ENCODE measurements around the gene ITPR3. TPM values are rescaled to one million over a fixed set of nuclear protein-coding genes. Genes with fewer than 3 reads are reported as not detected.

ITPR3 gene
- total and polyA plus RNA-seq, 2 donors (not counting 3 experiments of a cell fraction or from before 2014, with no cell fraction given) = 28.8 to 52.2 TPM

GRCh38 chr6:33694977-33695376 is 73.9 kb downstream of the ITPR3 start:
- TF ChIP-seq GATA2 (IDR thresholded peaks at IDR 0.05; ENCODE audit: insufficient read depth, insufficient read length, low read depth, low read length) (no peak), MAX (IDR thresholded peaks at IDR 0.05; ENCODE audit: insufficient read depth, insufficient read length) (no peak), JUN (IDR thresholded peaks at IDR 0.05; ENCODE audit: borderline replicate concordance, insufficient read depth, insufficient read length, low read depth) (no peak), FOS (IDR thresholded peaks at IDR 0.05; ENCODE audit: borderline replicate concordance, insufficient read depth, low read length) (no peak), MYC (IDR thresholded peaks at IDR 0.05; ENCODE audit: low read depth, low read length) (no peak), POLR2A (IDR thresholded peaks at IDR 0.05; ENCODE audit: low read depth, low read length) (no peak), CTCF (IDR thresholded peaks at IDR 0.05; ENCODE audit: extremely low read depth in 1 of 2, insufficient read depth in 1 of 2, low read depth in 1 of 2, low read length in 2 of 2) (no peak), EZH2 (IDR thresholded peaks at IDR 0.05; ENCODE audit: borderline replicate concordance, low read depth, low read length, severe bottlenecking) (no peak), POLR2AphosphoS5 (IDR thresholded peaks at IDR 0.05; ENCODE audit: insufficient read depth, low read depth, low read length) (no peak)
- Histone ChIP-seq H3K4me1 (ENCODE audit: control insufficient read depth, extremely low read depth, insufficient read depth, low read length) (peaks cover 69% of the 10 kb centered on the region), H3K27me3 (ENCODE audit: control insufficient read depth in 2 of 2, insufficient read depth in 2 of 2, low read length in 2 of 2) (no peaks in the 10 kb centered on the region), H3K9ac (replicated peaks; ENCODE audit: extremely low read depth, insufficient read depth, low read length) (peak overlapping the region; percentile 56), H3K9me1 (replicated peaks; ENCODE audit: control insufficient read depth, extremely low read depth, insufficient read depth, low read length) (no peaks in the 10 kb centered on the region), H3K9me3 (replicated peaks; ENCODE audit: control insufficient read depth, insufficient read depth, low read length) (no peaks in the 10 kb centered on the region), H2AFZ (ENCODE audit: low read depth, low read length) (no peak overlapping the region), H3K4me2 (ENCODE audit: insufficient read depth, low read length) (no peak overlapping the region), H4K20me1 (replicated peaks; ENCODE audit: control insufficient read depth, extremely low read depth, insufficient read depth, low read length) (no peaks in the 10 kb centered on the region), H3K79me2 (ENCODE audit: control insufficient read depth, insufficient read depth, low read length) (peaks cover 3% of the 10 kb centered on the region), H3K4me3 (replicated peaks in 1 of 3; ENCODE audit: insufficient read depth in 1 of 3, low read depth in 1 of 3, low read length in 3 of 3) (no peak overlapping the region), H3K36me3 (ENCODE audit: control insufficient read depth in 2 of 2, extremely low read depth in 1 of 2, insufficient read depth in 2 of 2, low read length in 2 of 2) (peaks cover 0 to 12% of the 10 kb centered on the region in 2 experiments), H3K27ac (ENCODE audit: insufficient read depth, low read depth, low read length) (peak overlapping the region; percentile 89)
- no TSS peak for BruUV-seq (replicated peaks)
- dilution Hi-C loops (cut with MboI; ENCODE audit: extremely low pct_ligation_motif_present, low sequenced_read_pairs) (no loop called here), intact Hi-C loops (cut with micrococcal nuclease) (no loop called here)
- DNase-seq (ENCODE audit: low read depth, low spot score) (no peak), FAIRE-seq (no peak)
- POLR2A ChIA-PET = interaction anchor here (1.7 kb wide), 1 partner anchor 16 kb away, joined by 7 read pairs; the partner anchor contains the start of gene UQCC2
- CTCF ChIA-PET = interaction anchor here (0.9 to 5.9 kb wide), 6 partner anchors 22 to 105 kb away, joined by 3 to 47 read pairs (median 4); partner anchors contain the start of gene ITPR3

Measured in endothelial cell of umbilical vein (primary cell).